ENCODE data around the gene C11orf16. TPM values are rescaled to one million over a fixed set of nuclear protein-coding genes. Genes with fewer than 3 reads are reported as not detected.

C11orf16 gene
- polyA plus RNA-seq, 3 donors, result not detected

DNA sequence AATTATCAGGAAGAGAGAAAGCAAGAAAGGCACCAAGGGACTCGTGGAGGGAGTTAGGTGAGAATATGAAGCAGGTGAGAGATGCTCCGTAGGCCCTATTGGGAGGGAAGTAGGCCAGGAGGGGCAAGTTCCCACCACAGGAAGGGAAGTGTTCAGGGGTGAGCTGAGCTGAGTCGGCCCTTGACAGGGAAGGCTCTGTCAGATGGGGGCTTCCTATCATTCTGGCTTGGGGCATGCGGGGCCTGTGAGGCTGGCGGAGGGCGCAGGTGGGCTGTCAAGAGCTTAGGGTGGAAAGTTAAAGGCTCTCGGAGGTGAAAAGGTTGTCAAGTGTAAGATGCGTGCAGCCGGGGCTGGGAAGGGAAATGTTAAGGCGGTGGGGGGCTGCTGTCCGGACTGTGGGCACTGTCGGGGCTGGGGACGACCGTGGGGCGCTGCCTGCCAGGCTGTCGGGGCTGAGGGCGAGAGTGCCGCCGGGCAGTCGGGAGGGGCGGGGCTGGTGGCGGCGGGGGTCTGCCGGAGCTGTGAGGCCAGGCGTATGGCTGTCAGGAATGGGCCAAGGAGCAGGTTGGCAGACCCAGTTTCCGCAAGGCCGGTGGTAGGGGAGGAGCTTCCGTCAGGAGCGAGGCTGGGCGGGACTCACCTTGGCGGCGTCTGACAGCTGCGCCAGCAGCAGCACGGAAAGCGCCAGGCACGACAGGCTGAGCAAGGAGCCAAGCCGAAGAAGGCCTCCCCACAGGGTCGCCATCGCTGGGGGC, 31.0 kb upstream of the C11orf16 start:
- peaks cover 4 to 11% of the 10 kb centered on the region in 2 donors for H3K36me3 Mint-ChIP-seq
- Histone ChIP-seq H3K4me2 (replicated peaks; ENCODE audit: extremely low read depth, low read length, poor library complexity, severe bottlenecking) (peak overlapping the region; percentile 94), H3K27me3 (ENCODE audit: control insufficient read depth in 2 of 2, insufficient read depth in 2 of 2, low read length in 2 of 2) (no peaks in the 10 kb centered on the region), H2AFZ (ENCODE audit: insufficient read depth, low read depth, low read length, poor library complexity, severe bottlenecking) (peak overlapping the region; percentile 94), H3K79me2 (ENCODE audit: insufficient read depth, low read length) (peaks cover 54% of the 10 kb centered on the region), H3K9ac (ENCODE audit: insufficient read depth, low read length, poor library complexity, severe bottlenecking) (peak overlapping the region; percentile 97), H3K36me3 (replicated peaks in 1 of 2; ENCODE audit: control insufficient read depth in 1 of 2, insufficient read depth in 2 of 2, low read length in 2 of 2) (peaks cover 0 to 11% of the 10 kb centered on the region in 2 donors), H3K27ac (ENCODE audit: low read depth in 1 of 2, low read length in 2 of 2) (peak overlapping the region; percentile 98 to 99), H3K9me3 (replicated peaks in 1 of 2; ENCODE audit: control insufficient read depth in 1 of 2, insufficient read depth in 1 of 2, low read length in 2 of 2) (no peaks in the 10 kb centered on the region), H3K4me3 (replicated peaks in 1 of 3; ENCODE audit: low read depth in 2 of 3, low read length in 3 of 3) (peak overlapping the region; percentile 85 to 89 (median 85)), H4K20me1 (ENCODE audit: insufficient read depth, low read length) (peaks cover 22% of the 10 kb centered on the region), H3K4me1 (ENCODE audit: control insufficient read depth in 1 of 2, insufficient read depth in 2 of 2, low read length in 2 of 2) (peaks cover 21 to 26% of the 10 kb centered on the region in 2 donors)
- TF ChIP-seq, protein P1, sequence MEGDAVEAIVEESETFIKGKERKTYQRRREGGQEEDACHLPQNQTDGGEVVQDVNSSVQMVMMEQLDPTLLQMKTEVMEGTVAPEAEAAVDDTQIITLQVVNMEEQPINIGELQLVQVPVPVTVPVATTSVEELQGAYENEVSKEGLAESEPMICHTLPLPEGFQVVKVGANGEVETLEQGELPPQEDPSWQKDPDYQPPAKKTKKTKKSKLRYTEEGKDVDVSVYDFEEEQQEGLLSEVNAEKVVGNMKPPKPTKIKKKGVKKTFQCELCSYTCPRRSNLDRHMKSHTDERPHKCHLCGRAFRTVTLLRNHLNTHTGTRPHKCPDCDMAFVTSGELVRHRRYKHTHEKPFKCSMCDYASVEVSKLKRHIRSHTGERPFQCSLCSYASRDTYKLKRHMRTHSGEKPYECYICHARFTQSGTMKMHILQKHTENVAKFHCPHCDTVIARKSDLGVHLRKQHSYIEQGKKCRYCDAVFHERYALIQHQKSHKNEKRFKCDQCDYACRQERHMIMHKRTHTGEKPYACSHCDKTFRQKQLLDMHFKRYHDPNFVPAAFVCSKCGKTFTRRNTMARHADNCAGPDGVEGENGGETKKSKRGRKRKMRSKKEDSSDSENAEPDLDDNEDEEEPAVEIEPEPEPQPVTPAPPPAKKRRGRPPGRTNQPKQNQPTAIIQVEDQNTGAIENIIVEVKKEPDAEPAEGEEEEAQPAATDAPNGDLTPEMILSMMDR (IDR thresholded peaks at IDR 0.05), result no peak
- peak overlapping the region; percentile 95 to 100 (median 97) for H3K27ac Mint-ChIP-seq
- H3K9me3 Mint-ChIP-seq, result no peaks in the 10 kb centered on the region
- H3K4me1 Mint-ChIP-seq, result peaks cover 37% of the 10 kb centered on the region
- intact Hi-C loops (cut with micrococcal nuclease), result loop anchor here (5.0 to 10.0 kb wide), 3 partner anchors 51 to 289 kb away; partner anchors contain the start of genes RPL27A (in 1 of the 2) and TRIM66 (in 1 of the 2)
- H3K27me3 Mint-ChIP-seq (ENCODE audit: low read depth in 3 of 3), result peaks cover 0 to 5% (median 0%) of the 10 kb centered on the region in 3 donors
- DNase-seq, result peak in 2 of 3 donors; percentile 26 to 54
- 2% methylated on average over 39 of the region's 39 CpGs for WGBS (ENCODE audit: insufficient coverage)
- peak overlapping the region; percentile 95 to 98 for H3K4me3 Mint-ChIP-seq

DNA sequence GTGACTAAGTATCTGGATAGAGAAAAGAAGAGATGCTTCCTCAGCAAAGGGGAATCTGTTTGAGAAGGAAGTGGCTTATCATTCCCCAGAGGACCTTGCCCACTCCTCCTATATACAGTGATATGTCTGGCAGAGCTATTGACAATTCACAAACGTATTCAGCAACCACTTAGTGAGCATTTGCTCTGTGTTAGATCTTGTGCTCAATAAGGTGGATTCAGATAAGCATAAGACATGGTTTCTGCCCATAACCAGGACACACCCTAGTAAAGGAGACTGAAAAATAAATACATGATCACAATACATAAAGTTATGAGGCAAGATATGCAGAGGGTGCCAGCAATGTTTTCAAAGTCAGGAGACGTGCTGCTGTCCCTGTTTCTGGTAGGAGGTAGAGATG, 30.1 kb upstream of the C11orf16 start:
- Histone ChIP-seq H3K36me3 (replicated peaks in 1 of 2; ENCODE audit: control insufficient read depth in 1 of 2, insufficient read depth in 2 of 2, low read length in 2 of 2) (peaks cover 0 to 12% of the 10 kb centered on the region in 2 donors), H3K9ac (ENCODE audit: insufficient read depth, low read length, poor library complexity, severe bottlenecking) (no peak overlapping the region), H3K79me2 (ENCODE audit: insufficient read depth, low read length) (peaks cover 59% of the 10 kb centered on the region), H3K27ac (ENCODE audit: low read depth in 1 of 2, low read length in 2 of 2) (peak overlapping the region in 1 of 2 donors; percentile 98), H3K4me1 (ENCODE audit: control insufficient read depth in 1 of 2, insufficient read depth in 2 of 2, low read length in 2 of 2) (peaks cover 21 to 26% of the 10 kb centered on the region in 2 donors), H3K4me2 (replicated peaks; ENCODE audit: extremely low read depth, low read length, poor library complexity, severe bottlenecking) (peak overlapping the region; percentile 94), H2AFZ (ENCODE audit: insufficient read depth, low read depth, low read length, poor library complexity, severe bottlenecking) (no peak overlapping the region), H3K9me3 (replicated peaks in 1 of 2; ENCODE audit: control insufficient read depth in 1 of 2, insufficient read depth in 1 of 2, low read length in 2 of 2) (no peaks in the 10 kb centered on the region), H3K27me3 (ENCODE audit: control insufficient read depth in 2 of 2, insufficient read depth in 2 of 2, low read length in 2 of 2) (no peaks in the 10 kb centered on the region), H3K4me3 (replicated peaks in 1 of 3; ENCODE audit: low read depth in 2 of 3, low read length in 3 of 3) (peak overlapping the region in 1 of 3 experiments; percentile 85), H4K20me1 (ENCODE audit: insufficient read depth, low read length) (peaks cover 26% of the 10 kb centered on the region)
- peak overlapping the region in 1 of 2 donors; percentile 7 for H3K4me3 Mint-ChIP-seq
- DNase-seq, result no peak
- intact Hi-C loops (cut with micrococcal nuclease), result loop anchor here (5.0 to 10.0 kb wide), 3 partner anchors 52 to 288 kb away; partner anchors contain the start of genes RPL27A (in 1 of the 2) and TRIM66 (in 1 of the 2)
- H3K9me3 Mint-ChIP-seq, result no peaks in the 10 kb centered on the region
- peak overlapping the region in 4 of 7 donors; percentile 30 to 97 (median 80) for H3K27ac Mint-ChIP-seq
- H3K27me3 Mint-ChIP-seq (ENCODE audit: low read depth in 3 of 3), result peaks cover 0 to 5% (median 0%) of the 10 kb centered on the region in 3 donors
- peaks cover 37% of the 10 kb centered on the region for H3K4me1 Mint-ChIP-seq
- no CpG with 5 or more reads among the region's 2 CpGs for WGBS (ENCODE audit: insufficient coverage)
- TF ChIP-seq, protein P1 (IDR thresholded peaks at IDR 0.05), result no peak
- H3K36me3 Mint-ChIP-seq, result peaks cover 6 to 17% of the 10 kb centered on the region in 2 donors
